Osteocyte (in vitro differentiated cells): ENCODE data around the gene GALE. TPM values are rescaled to one million over a fixed set of nuclear protein-coding genes. Genes with fewer than 3 reads are reported as not detected.
"Not testable (repeated sequence)": the region's sequence is repeated elsewhere in the genome, so short reads cannot be mapped to it uniquely, and the experiment has no call there.

Experiments used
- DNase-seq: peaks from one replicate; pipeline ENCODE4 v3.0.0; 2021; ENCODE audit warnings: mixed read lengths; ENCODE audit not compliant: unreplicated experiment; ENCODE audit errors: extremely low spot score
- H3K27ac Mint-ChIP-seq: one replicate; pipeline ENCODE4 v1.8.0; 2021; ENCODE audit warnings: mild to moderate bottlenecking, mixed read lengths; ENCODE audit not compliant: unreplicated experiment
- H3K27me3 Mint-ChIP-seq: one replicate; pipeline ENCODE4 v1.8.0; 2021; ENCODE audit warnings: mixed read lengths; ENCODE audit not compliant: unreplicated experiment
- H3K36me3 Mint-ChIP-seq: one replicate; pipeline ENCODE4 v1.8.0; 2021; ENCODE audit warnings: mixed read lengths; ENCODE audit not compliant: unreplicated experiment
- H3K4me1 Mint-ChIP-seq: one replicate; pipeline ENCODE4 v1.8.0; 2021; ENCODE audit warnings: mixed read lengths; ENCODE audit not compliant: unreplicated experiment
- H3K4me3 Mint-ChIP-seq: one replicate; pipeline ENCODE4 v1.8.0; 2021; ENCODE audit warnings: mild to moderate bottlenecking, moderate library complexity, mixed read lengths; ENCODE audit not compliant: unreplicated experiment
- H3K9me3 Mint-ChIP-seq: one replicate; pipeline ENCODE4 v1.8.0; 2021; ENCODE audit warnings: mixed read lengths; ENCODE audit not compliant: unreplicated experiment
- total RNA-seq: library from RNA; stranded (reverse); gene quantifications from 2 replicates; pipeline ENCODE4 v1.2.1, GENCODE V29; 2021
- TF ChIP-seq, protein P1 (sequence below): fragments of 200-600 bp; sonication (generic); IDR thresholded peaks from 2 replicates; pipeline ENCODE4 v1.5.0; 2021; ENCODE audit warnings: antibody characterized with exemption, mild to moderate bottlenecking, moderate library complexity

Gene GALE
- total RNA-seq, 1 donor from 2014 or later, result 17.5 TPM

DNA sequence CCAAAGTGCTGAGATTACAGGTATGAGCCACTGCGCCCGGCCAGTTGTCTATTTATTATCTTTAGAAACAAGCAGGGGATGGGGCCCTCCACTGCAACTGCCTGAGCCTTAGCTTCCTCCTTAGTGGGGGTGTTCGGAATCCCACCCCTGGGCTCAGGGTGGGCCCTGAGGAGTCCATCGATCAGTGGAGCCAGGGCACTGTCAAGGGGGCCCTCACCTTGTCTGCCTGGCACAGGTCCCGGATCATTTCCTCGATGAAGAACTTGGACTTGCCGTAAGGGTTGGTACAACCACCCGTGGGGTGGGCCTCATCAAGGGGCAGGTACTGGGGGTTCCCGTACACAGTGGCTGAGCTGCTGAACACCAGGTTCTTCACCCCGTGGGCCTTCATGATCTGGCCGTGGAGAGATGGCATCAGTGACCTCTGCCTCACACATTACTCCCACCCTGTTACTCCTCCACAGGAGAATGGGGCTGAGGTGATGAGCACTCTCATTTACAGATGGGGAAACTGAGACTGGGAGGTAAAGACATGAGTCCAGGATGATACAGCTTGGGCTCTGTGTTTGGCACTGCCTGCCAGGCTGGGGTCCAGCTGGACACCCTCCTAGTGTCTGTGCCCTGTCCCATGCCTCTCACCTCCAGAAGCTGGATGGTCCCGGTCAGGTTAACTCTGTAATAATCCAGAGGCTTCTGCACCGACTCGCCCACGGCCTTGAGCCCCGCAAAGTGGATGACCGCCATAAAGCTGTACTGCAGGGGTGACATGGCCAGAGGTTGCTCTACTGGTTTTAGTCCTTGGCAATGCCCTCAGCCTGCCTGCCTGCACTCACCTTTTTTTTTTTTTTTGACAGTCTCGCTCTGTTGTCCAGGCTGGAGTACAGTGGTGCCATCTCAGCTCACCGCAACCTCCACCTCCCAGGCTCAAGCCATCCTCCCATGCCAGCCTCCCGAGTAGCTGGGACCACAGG is 2.8 kb downstream of the GALE start:
- Mint-ChIP-seq H3K4me3 (no peak overlapping the region), H3K27ac (no peak overlapping the region), H3K36me3 (peaks cover 3% of the 10 kb centered on the region), H3K9me3 (no peaks in the 10 kb centered on the region), H3K27me3 (no peaks in the 10 kb centered on the region), H3K4me1 (peaks cover 17% of the 10 kb centered on the region)
- no peak for DNase-seq
- TF ChIP-seq, protein P1, sequence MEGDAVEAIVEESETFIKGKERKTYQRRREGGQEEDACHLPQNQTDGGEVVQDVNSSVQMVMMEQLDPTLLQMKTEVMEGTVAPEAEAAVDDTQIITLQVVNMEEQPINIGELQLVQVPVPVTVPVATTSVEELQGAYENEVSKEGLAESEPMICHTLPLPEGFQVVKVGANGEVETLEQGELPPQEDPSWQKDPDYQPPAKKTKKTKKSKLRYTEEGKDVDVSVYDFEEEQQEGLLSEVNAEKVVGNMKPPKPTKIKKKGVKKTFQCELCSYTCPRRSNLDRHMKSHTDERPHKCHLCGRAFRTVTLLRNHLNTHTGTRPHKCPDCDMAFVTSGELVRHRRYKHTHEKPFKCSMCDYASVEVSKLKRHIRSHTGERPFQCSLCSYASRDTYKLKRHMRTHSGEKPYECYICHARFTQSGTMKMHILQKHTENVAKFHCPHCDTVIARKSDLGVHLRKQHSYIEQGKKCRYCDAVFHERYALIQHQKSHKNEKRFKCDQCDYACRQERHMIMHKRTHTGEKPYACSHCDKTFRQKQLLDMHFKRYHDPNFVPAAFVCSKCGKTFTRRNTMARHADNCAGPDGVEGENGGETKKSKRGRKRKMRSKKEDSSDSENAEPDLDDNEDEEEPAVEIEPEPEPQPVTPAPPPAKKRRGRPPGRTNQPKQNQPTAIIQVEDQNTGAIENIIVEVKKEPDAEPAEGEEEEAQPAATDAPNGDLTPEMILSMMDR, result no peak

DNA sequence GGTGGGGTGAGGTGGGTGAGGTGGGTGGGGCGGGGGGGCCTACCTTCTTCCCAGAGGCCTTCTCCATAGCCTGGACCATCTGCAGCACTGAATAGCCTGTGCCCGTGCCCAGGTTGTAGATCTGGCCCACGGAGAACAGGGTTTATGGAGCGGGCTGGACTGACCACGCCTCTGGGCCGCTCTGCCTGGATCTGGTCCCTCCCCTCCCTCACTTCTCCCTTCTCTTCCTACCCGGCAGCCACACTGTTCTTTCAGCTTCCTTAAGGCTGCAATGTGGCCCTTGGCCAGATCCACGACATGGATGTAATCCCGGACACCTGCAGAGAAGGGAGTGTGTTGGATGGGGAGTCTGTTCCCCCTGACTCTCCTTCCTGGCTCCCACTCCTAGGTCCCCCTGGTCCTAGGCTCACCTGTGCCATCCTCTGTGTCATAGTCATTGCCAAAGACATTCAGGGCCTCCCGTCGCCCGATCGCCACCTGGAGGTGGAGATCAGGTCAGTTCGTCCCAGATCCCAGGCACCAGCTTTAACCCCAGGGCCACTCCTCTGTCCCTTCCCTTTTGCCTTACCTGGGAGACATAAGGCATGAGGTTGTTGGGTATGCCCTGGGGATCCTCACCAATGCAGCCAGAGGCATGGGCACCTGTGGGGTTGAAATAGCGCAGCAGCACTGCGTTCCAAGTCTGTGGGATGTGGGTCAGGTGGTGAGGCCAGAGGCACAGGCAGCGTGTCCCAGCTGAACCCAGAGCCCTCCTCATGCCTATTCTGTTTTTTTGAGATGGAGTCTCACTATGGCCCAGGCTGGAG is 3.9 kb downstream of the GALE start:
- no peak for DNase-seq
- Mint-ChIP-seq H3K4me1 (peaks cover 22% of the 10 kb centered on the region), H3K4me3 (no peak overlapping the region), H3K27ac (no peak overlapping the region), H3K36me3 (peaks cover 3% of the 10 kb centered on the region), H3K27me3 (no peaks in the 10 kb centered on the region), H3K9me3 (no peaks in the 10 kb centered on the region)
- TF ChIP-seq, protein P1, result no peak

- Mint-ChIP-seq H3K36me3 (peaks cover 3% of the 10 kb centered on the region), H3K27me3 (no peaks in the 10 kb centered on the region), H3K9me3 (no peaks in the 10 kb centered on the region), H3K27ac (no peak overlapping the region), H3K4me3 (no peak overlapping the region), H3K4me1 (peaks cover 24% of the 10 kb centered on the region)
- TF ChIP-seq, protein P1, result no peak
- DNase-seq, result no peak
These were observed 4.7 kb downstream of the GALE start for GRCh38 chr1:23795676-23796465.

DNA sequence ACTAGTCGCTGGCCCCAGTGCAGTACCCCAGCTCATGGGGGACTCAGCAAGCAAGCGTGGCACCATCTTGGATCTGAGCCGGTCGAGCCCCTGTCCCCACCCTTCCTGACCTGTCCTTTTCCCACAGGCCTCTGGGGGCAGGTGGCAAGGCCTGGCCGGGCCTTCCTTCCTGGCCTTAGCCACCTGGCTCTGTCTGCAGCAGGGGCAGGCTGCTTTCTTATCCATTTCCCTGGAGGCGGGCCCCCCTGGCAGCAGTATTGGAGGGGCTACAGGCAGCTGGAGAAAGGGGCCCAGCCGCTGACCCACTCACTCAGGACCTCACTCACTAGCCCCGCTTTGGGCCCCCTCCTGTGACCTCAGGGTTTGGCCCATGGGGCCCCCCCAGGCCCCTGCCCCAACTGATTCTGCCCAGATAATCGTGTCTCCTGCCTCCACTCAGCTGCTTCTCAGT is 5.8 kb downstream of the GALE start:
- H3K4me3 Mint-ChIP-seq, DNase-seq, H3K27me3 Mint-ChIP-seq, H3K9me3 Mint-ChIP-seq, H3K36me3 Mint-ChIP-seq, H3K27ac Mint-ChIP-seq: not testable (repeated sequence)
- peaks cover 33% of the 10 kb centered on the region for H3K4me1 Mint-ChIP-seq
